NCI-H1092 (cell line): ENCODE results near the gene FAP.

Source experiments
- DNase-seq: peaks from one replicate; lab custom pipeline; 2025; lab: John Stamatoyannopoulos, UW

The FAP gene, protein sequence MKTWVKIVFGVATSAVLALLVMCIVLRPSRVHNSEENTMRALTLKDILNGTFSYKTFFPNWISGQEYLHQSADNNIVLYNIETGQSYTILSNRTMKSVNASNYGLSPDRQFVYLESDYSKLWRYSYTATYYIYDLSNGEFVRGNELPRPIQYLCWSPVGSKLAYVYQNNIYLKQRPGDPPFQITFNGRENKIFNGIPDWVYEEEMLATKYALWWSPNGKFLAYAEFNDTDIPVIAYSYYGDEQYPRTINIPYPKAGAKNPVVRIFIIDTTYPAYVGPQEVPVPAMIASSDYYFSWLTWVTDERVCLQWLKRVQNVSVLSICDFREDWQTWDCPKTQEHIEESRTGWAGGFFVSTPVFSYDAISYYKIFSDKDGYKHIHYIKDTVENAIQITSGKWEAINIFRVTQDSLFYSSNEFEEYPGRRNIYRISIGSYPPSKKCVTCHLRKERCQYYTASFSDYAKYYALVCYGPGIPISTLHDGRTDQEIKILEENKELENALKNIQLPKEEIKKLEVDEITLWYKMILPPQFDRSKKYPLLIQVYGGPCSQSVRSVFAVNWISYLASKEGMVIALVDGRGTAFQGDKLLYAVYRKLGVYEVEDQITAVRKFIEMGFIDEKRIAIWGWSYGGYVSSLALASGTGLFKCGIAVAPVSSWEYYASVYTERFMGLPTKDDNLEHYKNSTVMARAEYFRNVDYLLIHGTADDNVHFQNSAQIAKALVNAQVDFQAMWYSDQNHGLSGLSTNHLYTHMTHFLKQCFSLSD

DNA sequence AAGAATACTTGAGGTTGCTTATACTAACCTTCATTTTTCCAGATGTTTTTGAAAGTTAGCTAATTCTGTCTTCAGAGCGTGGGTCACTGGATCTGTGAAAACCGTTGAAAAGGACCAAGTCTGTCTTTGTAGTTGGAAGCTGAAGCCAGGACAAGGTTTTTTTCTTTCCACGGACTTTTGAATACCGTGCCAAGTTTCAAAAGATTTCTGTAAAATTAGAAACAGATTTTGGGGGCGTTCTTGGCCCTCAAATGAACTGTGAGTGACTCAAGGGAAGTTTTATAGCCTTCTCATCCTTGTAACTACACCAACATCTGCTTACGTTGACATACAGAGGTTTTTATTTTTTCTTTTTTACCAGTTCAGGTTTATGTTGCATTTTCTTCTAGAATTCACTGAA lies at the start of gene FAP:
Gene FAP, minus strand, starts transcription at position 152 of the 400 bp plus-strand sequence. Its CDS starts 118 bp downstream, at position 34.
- no peak for DNase-seq

DNA sequence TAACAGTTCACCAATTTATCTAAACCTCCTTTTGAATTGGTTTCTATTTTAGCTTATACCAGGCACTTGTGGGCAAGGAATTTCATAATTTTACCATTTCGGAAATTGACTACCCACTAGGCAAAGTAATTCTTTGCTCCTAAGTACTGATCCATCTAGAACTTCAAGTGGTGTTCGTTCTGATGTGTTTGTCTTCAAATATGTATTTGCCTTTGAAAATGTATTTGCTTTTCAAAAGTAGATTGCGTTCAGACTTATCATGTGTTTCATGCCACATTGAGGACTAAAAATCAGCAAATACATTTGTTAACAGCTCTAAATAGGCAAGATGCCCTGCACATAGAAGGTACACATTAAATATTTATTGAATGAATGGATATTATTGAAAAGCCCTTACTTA lies 48.5 kb upstream of the FAP start:
- no peak for DNase-seq

DNA sequence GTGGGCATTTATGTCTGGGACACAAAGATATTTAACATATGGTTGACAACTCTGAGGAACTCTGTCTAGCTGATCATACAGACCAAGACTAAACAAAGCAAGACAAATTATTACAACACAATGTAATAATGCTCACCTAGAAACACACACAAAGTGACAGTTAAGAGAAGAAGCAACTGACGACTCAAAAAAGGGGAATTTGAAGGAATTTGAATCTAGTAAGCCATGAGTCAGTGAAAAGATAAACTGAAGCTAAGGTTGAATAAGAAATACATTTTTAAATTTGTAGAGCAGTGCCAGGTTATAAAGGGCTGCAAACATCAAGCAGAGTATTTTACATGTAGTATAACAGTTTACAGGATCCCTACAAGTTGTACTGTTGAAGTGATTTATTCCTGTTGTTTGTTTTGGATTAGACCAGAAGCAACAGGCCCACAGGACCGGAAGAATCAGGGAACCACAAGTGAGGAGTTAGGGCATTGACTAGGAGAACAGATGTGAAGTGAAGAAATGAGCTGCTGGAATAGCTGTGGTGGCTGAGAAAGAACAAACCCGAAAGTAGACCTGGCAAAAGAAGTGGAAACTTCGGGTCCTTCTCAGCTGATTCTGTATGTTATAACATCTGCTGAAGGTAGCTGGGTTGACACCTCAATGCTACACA lies 39.6 kb upstream of the FAP start:
- DNase-seq: no peak

DNA sequence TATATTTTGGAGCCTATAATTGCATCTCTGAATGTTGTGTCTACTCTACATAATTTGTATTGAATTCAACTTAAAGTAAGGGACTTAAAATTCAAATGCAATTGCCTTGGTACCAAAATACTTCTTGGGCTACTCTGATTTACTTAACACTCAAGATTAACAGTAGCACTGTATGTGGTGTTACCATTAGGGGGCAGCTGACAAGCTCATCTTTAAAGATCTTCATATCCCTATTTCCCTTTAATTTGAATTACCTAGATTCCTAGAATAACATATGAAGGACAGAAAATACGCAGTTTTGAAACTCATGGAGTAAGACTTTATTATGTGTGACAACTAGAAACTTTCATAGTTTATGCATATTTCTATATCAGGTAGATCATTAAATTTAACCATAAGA lies 37.4 kb upstream of the FAP start:
- DNase-seq: no peak

DNA sequence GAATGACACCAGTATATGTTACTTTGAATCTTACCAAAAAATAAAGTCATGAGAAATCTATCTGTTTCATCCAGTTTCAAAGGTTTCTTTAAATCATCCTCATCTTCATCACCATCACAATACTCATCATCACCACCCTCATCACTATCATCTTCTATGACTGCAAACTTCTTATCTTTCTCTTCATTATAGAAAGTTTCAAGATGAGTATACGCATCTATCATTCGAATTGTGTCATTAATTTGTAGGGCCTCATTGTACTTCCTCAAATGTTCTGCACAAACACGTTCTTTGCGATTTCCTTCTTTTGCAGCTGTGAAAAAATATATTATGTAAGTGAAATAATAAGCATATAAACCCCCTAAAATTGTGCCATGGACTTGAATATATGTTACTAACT lies 34.1 kb upstream of the FAP start:
- no peak for DNase-seq

DNA sequence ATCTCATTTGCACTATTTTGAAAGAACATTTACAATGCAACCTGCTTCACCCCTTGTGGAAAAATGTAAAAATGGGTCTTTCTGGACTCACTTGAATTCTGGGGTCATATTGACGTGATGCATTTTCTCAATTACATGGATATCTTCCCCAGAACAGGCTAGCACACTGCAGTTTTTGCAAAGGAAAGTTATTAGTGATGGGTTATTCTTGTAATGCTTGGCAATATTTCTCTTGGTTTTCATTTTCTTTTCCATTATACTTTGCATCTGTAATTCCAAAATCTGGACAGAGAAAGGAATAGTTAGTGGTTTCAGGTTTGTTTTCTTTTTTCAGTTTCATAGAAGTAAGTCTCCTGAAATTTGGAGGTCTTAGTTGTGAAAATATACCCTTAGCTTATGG lies 24.8 kb upstream of the FAP start:
- no peak for DNase-seq

DNA sequence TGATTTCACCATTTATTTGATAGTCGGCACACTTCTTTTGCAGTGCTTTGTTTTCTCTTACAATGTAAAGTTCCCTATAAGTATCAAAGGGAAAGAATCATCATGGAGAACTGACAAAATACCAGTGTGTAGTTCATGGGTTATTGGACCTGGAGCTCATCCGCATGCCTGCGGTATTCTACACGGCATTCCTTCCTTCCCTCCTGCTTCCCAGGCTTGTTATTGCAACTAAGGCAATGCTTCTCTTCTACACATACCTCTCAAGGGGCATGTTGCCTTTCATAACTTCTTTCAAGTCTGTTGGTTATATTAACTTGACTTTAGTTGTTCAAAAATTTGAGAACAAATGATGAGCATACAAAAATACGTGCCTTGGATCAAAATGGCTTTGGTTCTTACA lies 24.3 kb upstream of the FAP start:
- DNase-seq: no peak

DNA sequence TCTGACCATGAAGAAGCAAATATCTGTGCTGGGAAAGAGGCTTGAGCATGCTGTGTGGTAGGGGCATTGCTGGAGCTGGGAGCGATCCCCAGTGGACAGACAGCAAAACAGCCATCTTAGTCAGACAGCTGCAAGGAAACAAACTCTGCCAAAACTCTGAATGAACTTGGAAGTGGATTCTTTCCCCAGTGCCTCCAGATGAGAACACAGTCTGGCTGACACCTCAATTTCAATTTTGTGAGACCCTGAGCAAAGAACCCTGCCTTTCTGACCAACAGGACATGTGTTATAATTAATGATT lies 23.2 kb upstream of the FAP start:
- DNase-seq: no peak

DNA sequence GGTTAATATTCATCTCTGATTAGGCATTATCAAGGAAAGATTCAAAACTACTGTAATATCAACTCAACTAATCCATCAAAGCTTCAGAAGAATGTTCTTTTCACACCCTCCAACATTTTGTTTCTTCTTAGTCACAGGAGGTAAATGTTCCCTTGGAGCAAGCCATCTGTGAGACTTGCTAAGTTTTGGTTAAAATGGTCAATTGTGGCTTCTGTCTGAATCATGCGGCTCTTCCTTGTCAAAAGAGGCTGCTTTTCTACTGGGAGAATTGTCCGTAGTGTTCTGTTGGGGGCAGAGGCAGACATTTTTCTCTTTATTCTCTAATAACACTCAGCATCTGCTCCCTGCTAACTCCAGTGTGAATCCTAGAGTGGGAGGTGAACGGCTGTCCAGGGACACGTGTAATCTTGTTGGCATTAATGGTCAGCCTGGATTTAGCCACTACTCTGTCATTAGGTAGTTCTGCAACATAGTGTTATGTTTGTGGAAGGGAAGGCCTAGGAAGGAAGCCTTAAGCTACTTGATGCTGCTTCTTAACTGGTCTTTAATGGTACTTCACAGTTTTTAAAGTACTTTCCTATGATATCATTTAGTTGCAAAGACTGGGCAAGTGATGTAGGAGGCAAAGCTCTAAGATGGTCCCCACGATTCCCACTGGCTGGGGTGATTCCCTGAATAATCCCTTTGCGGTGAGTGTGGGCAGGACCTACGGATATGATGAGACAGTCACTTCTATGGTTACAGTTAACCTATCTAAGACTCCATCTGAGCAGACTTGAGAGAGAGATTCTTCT lies 22.6 kb upstream of the FAP start:
- no peak for DNase-seq

DNA sequence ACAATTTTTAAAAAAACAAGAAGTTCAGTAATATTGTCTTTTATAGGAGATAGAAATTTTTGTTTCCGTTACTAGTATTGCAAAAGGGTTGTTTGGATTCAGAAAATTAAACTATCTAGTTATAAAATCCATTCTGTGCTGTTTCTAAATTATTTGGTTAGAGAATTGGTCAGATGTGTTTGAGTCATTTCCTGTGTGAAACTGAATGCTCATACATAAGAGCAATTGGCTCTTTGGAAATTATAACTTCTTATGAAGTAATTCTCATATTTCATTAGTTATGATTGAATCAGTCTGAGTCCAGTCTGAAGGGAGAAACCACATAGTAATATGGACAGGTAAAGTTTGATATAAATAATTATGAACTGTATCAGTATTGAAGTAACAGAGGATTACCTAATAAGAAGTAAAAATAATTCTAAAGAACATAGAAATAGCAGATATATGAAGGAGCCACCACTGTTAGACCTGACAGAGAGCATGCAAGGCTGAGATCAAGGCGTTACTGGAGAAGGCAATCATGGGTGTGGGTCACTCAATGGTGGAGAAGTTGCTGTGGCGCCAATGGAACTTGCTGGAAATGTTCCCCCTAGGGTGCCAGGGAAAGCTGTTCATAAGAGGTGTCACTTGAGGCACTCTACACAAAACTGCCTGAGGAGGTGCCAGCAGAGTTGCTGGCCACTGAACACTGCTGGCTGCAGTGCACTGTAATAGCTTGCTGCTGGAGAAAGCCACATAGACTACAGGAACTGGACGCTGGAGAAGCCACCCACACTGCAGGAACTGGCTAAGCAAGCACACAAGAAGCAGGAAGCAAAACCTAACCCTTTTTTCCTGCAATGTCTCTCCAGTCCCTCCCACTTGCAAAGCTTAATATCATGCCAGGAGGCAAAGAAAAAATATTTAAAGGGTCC lies 18.0 kb upstream of the FAP start:
- DNase-seq: no peak

DNA sequence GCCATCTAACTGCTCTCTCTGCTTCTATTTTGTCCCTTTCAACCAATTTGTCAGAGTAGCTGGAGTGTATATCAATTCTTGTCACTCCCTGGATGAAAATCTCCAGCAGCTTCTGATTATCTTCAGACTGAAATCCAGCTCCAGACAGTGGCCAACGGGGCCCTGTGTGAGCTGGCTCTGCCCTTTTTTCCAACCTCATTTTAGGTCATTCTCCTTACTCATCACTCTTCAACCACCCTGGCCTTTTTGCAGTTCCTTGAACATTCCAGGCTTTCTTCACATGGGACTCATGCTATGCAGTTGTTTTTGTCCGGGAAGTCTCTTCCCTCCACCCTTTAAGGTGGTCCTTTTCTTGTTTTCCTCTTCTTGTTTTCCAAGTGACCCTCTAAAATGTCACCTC lies 15.4 kb upstream of the FAP start:
- DNase-seq: no peak

DNA sequence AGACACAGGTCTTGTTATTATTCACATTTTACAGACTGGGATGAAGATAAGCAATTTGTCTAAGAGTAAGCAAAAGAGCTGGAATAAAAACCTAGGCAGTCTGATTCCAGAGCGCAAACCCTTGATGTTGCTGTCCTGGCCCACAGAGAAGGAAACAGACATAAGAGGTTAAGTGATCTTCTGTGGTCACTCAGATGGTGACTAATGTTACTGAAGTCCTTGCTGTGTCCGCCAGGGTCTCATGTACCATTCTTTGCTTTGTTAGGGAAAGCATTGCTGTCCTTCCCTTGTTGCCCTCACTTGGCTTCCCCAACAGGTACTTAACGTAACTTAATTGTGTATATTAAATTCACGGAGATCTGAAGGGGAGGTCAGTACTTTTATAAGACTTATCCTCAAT lies 14.9 kb upstream of the FAP start:
- DNase-seq: no peak

DNA sequence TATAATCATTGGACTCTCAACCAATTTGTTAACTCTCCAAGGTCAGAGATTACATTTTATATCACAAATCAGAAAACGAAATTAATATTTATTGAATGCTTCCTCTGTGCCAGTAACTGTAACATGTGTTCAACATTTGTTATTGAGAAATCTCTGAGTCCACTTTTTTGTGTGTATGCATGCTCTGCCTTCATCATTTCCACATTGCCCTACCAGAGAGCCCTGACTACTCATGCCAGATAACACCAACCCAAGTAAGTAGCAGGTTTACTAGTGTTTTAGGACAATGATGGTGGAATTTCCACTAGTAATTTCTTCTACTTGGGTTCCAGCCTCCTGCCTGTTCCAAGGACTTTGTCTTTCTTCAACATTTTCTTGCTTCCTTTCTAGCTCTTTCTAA lies 14.2 kb upstream of the FAP start:
- DNase-seq: no peak

DNA sequence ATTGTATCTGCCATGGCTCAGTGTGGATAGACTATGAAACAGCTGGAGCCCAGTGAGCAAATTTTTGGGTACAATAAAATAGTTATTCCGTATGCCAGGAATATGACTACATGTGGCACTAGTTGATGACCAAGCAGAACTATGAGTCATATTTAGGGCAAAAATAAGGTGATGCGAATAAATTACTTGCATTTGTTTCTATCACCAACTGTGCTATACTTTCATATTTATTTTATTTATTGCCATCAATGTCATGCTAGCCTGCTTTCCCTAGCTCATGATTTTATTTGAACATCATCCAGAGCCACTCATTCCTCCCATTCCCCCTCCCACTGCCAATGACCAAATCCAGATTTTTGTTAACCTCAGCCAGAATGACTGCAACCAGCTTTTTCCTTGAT lies 13.3 kb upstream of the FAP start:
- no peak for DNase-seq

DNA sequence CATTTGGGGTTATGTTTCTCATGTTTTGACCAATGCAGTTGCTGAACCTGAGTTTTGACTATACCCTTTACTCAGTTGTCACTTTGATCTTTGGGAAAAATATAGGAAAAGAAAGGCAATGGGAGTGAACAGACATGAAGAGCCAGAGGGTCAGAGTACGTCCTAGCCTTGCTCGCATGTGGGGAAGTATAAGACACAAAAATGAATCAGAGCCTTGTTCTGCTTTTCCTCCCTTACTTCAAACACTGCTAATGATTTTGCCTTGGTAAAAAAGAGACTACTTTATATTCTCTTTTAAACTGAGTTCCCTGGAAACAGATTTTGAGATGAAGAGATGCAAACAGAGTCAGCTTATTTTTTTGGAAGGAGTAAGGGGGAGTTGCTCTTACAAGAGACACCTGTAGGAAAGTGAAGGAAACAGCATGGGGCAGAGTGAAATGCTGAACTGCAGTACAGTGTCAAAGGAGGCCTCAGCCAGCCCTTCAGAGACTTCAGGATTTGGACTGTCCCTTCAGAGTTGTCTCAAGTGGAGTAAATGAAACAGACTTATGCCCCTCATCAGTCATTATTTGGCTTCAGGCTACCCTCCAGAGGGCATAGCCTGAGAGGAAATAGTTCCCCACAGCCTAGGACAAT lies 11.1 kb upstream of the FAP start:
- DNase-seq: no peak

DNA sequence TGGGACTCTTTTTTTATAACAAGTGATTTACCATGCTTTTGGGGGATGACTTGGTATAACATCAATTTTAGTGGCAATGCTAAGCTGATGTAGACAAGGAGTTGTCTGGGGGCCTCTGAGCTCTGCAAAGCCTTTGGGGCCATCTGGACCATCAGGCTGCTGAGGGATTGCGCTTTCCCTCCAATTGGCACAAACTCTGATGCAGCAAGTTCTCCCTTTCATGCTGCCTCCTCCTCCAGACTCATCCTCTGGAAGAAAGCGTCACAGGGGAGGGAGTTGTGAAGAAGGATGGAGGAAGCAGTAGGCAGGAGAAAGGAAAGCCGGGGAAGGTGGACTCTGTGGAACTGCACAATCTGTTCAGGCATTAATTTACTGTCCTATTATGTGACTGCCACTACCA lies 10.2 kb upstream of the FAP start:
- DNase-seq: no peak

DNA sequence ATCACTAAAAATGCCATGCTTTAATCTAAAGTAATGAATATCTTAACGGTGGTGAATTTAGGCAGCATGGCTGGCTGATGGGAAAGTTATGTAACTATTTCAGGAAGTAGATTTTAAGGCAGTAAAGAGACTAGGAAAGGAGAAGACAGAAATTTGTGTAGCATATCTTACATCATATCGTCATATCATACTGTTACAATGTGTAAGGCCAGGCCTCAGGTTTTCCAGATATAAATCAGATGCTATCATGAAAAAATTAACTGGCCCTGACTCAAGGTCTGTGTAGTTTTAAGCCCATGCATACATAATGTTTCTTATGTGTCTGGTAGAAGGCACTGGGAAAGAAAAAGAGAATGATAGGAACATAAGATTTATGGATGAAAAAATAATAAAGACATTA lies 8.9 kb upstream of the FAP start:
- DNase-seq: no peak

DNA sequence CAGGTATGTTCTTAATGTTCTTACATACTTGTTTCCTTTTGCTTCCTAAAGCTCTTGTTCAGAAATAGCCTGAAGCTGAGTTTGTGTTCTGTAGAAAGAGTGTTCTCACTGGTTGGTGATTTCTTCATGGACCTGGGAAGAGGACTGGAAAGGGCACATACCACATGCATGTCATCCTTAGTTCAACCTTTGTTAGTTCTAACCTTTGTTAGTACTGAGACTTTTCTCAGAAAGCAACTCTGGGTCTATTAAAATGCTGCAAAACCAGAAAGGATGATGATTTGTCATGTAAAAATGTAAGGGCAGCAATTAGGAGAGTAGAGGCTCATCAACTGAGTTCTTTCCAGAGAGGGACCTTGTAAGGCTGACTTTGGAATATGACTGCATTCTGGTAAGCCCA lies 2.5 kb upstream of the FAP start:
- no peak for DNase-seq

DNA sequence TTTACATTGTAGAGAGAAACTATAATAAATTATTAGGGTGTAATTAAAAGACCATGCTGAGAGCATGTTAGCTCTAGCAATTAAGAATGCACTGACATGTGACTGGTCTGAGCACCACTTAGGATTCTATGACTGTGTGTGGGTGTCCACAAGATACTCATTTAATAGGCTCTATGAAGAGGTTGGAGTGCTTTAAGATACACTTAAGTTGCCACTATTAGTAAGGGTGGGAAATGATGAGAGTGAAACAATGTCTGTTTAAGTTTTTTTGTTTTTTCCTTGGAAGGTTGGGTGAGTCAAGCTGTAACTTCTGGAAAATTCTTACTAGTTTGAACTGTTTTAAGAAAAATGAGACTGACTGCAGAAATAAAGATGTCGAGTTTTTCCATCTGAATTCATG lies 1.8 kb upstream of the FAP start:
- DNase-seq: no peak

DNA sequence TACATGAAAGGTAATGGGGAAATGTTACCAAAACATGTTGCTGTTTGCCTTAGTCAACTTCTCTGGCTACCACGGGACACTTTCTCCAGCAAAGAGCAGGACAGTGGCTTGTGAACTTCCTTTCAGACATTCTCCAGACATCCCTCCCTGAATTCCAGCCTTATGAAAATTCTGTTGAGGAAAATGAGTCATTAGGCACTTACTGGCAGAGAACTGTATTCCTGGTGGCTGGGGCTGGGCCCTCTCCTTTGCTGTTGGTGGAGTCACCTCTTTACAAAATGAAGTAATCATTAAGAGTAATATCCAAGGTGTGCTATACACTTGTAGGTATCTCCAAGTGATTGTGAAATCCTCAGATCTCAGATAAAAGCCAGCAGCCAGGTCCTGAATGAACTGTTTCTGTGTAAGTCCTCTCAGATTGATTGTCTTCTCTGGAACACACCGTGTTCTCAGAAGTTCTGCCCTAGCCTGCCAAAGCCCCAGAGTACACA lies 1.3 kb upstream of the FAP start:
- no peak for DNase-seq

DNA sequence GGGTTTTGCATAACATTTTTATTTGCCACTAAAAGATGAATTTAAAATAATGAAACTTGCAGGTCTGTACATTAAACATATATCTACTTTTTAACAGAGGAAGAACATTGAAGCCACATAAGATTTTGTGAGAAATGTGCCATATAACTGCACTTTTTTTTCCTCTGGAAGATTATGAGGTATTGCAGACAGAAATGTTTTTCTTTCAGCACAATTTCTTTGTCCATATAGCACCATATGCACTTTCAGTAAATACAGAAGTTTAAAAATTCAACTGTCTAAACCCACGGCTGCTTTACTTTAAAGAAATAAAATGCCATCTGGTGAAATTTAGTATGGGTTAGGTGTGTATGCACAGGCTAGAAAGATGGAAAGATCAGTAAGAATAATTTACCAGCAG lies 470 bp upstream of the FAP start:
- DNase-seq: no peak
